ENCODE measurements around the gene EPN1.
"Not testable (repeated sequence)": the region's sequence is repeated elsewhere in the genome, so short reads cannot be mapped to it uniquely, and the experiment has no call there.

Gene EPN1

DNA sequence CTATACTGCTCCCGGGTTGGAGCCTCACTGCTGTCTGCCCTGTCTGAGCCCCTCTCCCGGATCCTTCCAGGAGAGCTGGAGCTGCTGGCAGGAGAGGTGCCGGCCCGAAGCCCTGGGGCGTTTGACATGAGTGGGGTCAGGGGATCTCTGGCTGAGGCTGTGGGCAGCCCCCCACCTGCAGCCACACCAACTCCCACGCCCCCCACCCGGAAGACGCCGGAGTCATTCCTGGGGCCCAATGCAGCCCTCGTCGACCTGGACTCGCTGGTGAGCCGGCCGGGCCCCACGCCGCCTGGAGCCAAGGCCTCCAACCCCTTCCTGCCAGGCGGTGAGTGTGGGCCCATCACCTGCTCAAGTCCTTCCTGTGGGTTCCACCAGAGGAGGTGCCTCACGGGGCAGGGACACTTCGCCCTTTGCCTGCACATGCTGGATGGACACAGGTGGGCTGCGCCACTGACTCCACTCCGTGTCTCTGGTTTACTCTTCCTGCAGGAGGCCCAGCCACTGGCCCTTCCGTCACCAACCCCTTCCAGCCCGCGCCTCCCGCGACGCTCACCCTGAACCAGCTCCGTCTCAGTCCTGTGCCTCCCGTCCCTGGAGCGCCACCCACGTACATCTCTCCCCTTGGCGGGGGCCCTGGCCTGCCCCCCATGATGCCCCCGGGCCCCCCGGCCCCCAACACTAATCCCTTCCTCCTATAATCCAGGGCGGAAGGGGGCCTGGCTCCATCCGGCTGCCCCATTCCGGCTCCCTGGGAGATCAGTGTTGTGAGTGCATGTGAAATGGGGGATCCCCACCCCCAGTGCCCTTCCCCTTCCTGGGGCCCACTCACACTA is 19.8 kb downstream of the EPN1 start:
- no peak for FAIRE-seq

DNA sequence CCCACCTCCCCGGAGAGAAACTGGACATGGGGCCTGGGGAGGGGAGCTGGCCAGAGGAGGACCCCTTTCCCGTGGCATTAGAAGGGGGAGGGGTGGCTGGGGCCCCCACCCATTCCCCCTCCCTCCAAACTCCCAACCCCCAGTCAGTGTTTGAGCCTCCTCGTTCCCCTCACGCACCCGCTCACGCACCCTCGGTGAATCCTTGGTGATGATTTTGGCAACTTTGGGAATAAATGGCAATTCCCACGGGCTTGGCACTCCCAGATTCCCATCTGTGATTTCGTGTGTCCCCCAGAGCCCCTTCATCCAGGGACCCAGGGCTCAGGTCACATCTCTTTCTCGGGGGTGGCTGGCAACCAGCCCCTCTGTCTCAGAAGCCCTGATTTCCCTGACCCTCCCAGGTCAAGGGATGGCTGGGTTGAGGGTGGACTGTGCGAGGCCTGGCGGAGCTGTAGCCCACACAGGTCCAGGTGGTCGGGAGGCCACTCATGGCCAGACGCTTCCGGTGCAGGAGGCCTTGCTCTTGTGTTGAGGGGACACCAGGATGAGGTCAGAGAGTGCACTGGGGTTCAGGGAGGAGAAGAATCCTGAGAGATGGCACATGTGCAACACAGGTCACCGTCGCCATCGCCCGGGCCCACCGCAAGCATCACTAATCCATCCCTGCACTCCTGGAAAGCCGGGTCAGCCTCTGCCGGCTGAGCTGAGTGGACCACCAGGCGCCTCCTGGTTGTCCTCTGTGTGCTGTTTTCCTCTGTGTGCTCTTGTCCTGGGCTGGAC is 20.7 kb downstream of the EPN1 start:
- FAIRE-seq, result no peak

DNA sequence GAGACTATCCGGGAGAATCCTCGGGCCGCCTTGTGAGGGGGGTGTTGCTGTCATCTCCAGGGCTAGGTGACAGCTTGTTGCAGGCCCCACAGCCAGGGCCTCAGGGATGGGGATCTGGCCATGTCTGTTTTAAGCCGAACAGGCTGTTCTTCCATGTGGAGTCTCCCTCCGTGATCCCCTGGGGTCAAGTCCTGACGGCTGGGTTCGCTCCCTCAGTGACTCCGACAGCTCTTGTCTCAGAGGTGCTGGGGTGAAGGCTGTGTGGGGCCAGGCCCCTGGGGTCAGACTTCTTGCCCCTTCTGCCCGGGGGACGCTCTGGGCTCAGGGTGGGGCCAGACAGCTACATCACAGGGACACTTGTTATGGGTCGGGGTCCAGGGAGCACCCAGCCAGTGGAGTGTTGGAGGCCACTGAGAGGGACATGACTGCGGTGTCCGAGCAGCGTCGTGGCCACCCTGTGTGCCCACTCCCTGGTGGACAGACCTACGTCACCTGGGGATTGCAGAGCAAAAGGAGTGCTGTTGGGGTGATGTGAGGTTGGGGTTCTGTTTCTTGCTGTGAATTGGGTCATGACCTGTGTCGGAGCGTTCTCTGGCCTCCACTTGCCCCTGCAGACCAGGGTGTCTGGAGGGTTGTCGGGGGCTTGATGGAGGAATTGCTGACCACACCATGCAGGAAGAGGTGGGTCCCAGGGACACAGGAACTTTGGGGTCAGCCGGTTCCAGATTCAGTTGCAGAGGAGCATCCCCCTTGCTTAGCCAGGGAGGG is 21.5 kb downstream of the EPN1 start:
- FAIRE-seq, result no peak

DNA sequence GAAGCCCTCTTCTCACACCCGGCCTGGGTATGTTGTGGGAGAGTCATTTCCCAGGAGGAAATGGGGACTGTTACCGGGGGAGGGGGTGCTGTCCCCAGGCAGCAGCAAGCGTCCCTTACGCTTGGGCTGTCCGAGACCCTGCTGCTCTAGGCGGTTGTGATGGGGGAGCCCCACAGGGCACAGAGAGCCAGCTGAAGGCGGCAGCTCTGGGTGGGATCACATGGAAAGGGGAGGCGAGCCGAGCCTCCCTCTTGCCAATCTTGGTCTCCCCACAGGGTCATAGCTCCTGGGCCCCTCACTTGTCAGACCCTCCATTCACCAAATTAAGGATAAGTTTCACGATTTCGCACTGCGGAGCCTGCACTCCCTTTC is 22.0 kb downstream of the EPN1 start:
- FAIRE-seq, result no peak

DNA sequence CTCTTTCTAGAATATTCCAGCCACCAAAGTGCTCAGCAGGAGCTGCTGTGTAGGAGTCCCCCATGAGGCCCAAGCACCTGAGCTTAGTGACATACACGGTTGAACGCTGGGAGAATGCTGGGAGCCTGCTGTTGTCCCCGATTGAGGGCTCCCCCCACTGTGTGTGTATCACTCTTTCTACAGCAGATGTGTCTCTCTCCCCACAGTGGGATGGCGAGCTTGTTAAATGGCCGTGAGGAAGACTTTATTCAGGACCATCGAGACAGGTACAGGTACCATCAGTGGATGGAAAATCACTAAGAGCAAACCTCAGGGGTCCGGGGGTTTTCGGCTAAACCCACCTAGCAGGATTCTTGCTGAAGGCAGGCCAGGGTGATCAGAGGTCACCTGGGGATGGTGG is 22.7 kb downstream of the EPN1 start:
- FAIRE-seq, result no peak

DNA sequence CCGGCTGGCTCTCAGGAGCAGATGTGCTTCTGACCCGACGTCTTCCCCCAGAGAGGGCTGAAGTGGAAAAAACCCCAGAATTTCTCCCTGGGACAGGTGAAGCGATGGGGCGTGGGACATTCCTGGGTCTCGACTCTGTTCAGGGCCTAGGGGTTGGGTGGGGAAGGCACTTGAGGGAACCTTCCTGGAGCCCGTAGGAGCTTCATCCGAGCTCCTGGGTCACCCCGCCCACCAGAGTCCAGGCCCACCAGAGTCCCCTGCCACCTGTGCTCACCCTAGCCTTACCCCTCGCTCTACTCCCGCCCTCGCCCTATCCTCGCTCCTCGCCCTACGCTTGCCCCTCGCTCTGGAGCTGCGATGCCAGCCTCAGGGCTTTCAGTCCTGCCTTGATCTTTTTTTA is 23.2 kb downstream of the EPN1 start:
- FAIRE-seq, result no peak

DNA sequence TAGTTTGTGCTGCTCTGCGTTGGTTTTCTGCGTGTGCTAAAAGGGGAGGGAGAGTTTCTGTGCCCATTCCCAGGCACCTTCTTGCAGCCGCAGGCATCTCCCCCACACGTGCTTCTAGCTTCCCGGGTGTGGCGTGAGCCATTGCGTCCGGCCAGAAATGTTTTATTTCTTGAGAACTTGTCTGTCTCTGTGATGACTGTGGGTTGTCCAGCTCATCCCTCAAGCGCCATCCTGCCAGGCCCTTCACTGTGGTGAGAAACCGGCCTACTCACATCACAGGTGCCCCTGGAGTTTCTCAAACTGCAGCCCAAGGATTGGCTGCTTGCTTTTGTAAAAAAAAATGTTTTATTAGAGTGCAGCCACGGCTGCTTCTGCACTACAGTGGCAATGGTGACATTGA is 24.2 kb downstream of the EPN1 start:
- FAIRE-seq, result no peak

DNA sequence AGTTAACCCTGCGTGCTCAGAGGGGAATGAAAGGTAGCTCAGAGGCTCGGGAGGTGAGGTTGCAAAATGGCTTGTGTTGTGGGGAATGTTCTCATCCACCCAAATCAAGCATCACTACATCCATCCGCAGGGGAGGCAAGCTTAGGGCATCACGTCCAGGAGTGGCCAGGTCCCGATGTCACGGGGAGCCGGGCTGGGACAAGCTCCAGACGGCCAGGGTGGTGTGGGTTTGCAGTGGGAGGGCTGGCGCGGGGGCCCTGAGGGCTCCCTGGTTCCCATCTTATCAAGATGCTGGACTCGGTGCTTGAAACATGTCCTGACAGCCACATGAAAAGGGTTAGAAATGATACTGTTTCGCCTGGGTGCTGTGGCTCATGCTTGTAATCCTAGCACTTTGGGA is 25.8 kb downstream of the EPN1 start:
- FAIRE-seq, result no peak

DNA sequence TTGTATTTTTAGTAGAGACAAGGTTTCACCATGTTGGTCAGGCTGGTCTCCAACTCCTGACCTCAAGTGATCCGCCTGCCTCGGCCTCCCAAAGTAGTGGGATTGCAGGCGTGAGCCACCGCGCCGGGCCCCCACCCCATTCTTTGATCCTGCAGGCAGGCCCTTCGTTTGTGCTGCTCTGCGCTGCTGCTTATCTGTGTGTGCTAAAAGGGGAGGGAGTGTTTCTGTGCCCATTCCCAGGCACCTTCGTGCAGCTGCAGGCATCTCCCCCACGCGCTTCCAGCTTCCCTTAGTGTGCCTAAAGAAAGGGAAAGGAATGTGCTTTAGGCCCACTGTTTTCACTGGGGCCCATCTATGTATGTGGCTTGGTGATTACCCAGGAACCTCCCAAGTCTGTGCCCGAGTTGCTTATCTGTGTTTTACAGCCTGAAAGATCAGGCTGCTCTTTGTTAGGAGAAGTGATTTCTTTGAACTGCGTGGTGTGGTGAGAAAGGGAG is 27.2 kb downstream of the EPN1 start:
- no peak for FAIRE-seq

DNA sequence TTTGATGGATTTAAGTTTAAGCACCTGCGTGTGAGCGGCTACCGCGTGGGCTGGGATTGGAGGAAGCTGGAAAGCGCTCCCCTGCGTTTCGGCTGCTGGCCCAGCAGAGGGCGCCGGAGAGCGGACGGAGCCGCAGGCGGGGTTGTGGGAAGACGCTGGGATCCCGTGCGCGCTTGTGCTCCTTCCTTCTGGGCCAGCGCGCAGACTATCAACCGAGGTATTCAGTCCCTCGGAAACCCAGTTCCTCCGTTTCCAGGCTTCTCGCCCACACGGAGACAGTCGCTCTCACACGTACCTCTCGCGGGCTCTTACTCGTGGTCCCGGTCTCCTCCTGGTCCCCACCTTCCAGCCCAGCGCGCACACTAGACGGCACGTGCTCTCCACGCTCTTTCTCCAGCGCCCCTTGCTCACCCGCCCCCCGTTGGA is 28.8 kb downstream of the EPN1 start:
- FAIRE-seq, result no peak

DNA sequence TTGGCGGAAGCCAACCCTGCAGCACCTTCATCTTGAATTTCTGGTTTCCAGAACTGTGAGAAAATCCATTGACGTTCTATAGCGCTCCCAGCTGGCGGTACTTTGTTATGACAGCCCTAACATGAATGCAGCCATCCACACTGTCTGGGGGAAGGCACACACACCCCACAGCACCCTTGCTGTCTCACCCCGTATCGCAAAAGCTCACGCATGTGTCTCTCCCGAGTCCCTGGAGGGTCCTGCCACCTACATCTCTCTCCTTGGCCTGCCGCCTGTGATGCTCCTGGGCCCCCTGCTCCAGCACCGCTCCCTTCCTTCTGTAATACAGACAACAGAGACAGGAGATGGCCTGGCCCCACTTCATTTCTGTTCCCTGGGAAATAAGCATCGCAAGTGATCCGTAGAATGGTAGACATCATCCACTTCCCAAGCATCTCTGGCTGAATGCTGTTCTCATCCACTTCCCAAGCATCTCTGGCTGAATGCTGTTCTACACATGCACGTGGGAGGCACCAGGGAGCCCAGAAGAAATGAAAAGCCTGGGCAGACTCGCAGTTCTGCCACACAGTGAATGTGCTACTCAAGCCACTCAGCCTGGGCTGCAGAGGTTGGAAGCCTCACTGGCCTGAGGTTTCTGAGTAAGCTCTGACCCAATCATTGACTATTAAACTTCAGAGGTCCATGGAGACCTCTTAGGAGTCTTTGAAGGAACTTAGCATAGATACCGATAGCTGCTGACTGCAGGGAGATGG is 29.6 kb downstream of the EPN1 start:
- FAIRE-seq, result no peak

DNA sequence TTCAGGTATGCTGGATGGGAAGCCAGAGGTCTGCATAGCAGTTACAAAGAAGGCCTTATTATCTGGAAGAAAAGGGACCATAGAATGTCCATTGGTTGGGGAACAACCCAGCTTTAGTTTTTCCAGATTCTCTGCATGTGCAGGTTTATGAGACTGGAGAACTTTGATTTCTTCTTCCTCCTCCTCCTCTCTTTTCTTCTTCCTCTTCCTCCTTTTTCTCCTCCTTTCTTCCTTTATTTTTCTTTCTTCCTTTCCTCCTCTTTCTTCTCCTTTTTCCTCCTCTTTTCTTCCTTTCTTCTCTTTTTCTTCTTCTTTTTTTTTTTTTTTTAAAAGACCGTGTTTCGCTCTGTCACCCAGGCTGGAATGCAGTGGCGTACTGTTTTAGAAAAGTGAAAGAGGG is 30.9 kb downstream of the EPN1 start:
- FAIRE-seq, result no peak

DNA sequence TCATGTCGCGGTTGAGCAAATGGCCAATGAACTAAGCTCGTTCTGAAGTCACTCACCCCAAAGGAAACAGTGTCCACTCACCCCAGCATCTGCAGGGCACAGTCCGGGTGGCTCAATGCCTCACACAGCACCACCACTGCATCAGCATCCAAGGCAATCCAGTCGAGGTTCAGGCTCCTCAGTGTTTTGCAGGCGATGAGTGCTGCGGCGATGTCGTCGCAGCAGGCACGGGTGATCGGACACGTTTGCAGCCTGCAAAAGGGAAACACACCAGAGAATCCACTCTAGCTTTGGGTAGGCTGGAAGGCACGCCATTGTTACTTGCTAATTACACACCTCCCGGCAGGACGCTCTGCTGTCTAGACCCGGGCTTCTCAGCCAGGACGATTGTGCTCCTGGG is 36.7 kb downstream of the EPN1 start:
- no peak for FAIRE-seq

DNA sequence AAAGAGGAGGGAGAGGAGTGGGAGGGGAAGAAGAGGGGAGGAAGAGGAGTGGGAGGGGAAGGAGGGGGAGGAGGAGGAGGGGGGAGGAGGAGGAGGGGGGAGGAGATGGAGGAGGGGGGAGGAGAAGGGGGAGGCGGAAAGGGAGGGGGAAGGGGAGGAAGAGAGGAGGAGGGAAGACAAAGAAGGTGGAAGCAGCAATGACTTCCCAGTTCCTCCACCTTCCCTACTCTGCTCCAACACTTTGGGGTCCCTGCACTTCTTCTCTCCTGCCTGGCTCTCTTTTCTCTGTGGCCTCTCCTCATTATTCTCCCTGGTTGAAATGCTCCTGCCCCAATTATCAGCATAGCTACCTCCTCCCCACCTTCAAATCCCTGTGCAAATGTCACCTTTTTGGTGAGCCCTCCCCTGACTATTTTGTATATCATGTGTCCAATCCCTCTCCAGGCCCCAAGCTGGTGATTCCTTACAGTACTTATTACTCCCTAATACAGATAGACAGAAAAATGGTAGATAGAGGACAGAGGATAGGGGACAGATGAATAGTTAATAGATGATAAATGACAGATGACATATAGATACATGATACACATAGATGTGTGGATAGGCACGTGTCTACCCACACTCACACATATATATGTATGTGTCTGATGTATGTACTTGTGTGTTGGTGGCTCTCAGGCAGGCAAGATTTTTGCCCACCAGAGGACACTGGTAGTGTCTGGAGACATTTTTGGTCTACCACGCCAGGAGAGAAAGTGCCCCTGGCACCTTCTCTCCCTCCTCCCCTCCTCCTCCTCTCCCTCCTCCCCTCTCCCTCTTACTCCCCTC is 38.0 kb downstream of the EPN1 start:
- no peak for FAIRE-seq

DNA sequence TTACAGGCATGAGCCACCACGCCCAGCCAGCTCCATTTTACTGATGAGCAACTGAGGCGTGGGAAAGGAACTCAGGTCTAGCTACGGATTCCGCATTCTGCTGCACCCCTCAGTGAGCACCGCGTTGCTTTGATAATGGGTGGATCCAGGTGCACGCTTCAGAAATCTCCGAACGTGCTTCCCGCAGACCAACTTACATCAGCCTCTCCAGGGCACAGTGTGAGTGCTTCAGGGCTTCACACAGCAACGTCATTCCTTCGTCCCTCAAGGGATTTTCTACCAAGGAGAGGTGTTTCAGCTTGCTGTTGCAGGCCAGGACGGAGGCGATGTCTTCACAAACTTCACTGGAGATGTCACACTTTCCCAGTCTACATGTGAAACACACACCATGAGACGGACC is 41.5 kb downstream of the EPN1 start:
- no peak for FAIRE-seq

DNA sequence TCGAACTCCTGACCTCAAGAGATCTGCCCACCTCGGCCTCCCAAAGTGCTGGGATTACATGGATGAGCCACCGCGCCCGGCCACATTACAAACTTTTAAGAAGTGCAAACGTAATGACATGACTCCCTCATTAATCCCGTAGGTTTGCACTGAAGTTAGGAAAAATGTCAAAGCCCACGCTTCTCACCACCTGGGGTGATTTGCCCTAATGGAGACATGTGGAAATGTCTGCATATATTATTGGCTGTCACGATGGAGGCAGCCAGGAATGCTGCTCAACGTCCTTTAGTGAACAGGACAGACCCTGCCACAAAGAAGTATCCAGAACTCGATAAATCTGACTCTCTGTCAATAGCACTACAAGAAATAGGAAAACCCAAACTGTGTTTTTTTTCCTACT is 42.2 kb downstream of the EPN1 start:
- FAIRE-seq, result no peak

DNA sequence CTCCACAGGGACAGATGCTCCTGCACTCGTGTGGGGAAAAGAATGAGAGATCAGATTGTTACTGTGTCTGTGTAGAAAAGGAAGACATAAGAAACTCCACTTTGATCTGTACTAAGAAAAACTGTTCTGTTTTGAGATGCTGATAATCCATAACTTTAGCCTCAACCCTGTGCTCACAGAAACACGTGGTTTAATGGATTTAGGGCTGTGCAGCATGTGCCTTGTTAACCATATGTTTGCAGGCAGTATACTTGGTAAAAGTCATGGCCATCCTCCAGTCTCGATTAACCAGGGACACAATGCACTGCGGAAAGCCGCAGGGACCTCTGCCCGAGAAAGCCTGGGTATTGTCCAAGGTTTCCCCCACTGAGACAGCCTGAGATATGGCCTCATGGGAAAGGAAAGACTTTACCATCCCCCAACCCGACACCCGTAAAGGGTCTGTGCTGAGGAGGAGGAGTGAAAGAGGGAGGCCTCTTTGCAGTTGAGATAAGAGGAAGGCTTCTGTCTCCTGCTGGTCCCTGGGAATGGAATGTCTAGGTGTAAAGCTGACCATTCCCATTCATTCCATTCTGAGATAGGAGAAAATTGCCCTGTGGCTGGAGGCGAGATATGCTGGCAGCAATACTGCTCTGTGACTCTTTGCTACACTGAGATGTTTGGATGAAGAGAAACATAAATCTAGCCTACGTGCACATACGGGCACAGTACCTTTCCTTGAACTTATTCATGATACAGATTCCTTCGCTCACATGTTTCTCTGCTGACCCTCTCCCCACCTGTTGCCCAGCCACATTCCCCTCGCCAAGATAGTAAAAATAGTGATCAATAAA is 43.1 kb downstream of the EPN1 start:
- not testable (repeated sequence) for FAIRE-seq

DNA sequence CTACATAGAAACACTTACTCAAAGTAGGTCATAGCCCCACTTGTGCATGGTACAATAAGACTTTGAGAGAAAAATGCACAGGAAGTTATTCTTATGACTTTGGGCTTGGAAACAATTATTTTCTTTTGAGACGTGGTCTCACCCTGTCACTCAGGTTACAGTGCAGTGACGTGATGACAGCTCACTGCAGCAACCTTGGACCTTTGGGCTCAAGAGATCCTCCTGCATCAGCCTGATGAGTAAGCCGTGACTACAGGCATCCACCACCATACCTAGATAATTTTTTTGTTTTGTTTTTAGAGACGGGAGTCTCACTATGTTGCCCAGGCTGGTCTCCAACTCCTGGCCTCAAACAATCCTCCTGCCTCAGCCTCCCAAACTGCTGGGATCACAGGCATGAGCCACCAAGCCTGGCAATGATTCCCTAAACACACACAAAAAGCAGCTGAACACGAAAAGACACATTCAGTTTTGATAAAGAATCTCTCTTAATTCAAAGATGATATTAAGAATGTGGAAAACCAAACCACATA is 45.3 kb downstream of the EPN1 start:
- no peak for FAIRE-seq

DNA sequence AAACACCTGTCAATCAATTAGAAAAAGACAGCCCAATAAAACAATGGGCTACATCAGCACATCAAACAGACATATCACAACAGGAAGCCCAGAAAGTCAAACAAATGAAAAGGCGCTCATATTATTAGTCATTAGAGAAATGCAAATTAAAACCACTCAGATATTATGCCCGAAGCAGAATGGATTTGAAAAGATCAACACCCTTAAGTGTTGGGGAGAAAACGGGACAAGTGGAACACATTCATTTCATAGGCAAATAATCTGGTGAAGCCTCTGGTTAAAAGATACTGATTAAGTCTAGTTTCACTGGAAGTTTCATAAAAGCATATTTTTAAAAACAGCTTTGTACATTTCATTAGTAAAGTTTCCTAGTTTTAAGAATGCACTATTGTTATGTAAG is 45.8 kb downstream of the EPN1 start:
- FAIRE-seq, result no peak

DNA sequence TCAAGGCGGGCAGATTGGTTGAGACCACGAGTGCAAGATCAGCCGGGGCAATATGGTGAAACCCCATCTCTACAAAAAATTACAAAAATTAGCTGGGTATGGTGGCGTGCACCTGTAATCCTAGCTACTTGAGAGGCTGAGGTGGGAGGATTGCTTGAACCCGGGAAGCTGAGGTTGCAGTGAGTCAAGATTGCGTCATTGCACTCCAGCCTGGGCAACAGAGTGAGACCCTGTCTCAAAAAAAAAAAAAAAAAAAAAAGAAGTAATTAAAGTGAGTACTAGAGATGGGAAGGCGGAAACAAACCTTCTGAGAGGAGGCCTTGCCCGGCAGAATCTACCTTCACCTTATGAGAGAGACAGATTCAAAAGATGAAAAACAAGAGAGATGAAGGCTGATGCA is 48.5 kb downstream of the EPN1 start:
- FAIRE-seq, result no peak
